HG02938 (cell line): ENCODE measurements around the gene PCLO.

Experiments
- ATAC-seq: cut with Tn5 transposase; IDR thresholded peaks from one replicate; pipeline ENCODE4 v1.9.1; 2021; ENCODE audit warnings: mild to moderate bottlenecking, moderate library complexity; ENCODE audit not compliant: unreplicated experiment

Gene PCLO

DNA sequence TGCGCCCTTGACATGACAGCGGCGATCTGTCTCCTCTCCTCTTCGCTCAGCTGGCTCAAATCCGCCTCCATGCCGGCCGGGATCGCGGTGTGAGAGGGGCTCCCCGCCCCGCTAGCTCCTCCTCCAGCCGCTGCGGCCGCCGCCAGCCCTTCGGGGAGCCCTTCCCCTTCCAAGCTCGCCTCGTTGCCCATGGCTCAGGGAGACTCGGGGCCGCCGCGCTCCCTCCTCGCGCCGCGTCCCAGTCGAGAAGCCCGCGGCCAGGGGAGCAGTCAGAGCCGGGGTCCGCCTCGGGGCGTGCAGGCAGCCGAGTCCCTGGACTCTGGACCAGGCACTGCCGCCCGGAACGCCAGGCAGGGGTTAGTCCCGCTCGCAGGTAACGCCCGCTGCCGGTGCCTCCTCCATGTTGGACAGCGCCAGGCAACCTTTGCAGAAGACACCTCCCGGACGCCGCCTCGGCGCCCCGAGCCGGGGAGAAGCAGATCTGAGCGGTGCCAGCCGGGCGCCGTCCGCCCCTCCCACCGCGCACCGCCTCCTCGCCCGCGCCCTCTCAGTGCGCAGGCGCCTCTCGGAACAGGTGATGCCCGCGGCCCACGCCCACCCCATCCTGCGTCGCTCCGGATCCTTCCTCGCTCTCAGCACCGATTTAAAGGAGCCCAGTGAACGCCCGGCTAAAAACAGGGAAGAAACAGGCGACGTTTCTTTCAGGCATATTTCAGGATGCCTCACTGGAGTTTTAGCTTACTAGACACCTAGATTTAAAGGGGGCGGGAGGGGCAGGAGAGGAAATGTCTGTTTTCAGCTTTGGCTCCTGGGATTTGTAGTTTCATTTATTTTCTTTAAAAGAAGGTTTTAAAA is at the start of gene PCLO:
TSS of gene PCLO (minus strand) at position 483 of the 855 bp plus-strand sequence. CDS start at position 191, 292 bp downstream.
- peak; percentile 86 for ATAC-seq

- no peak for ATAC-seq
These were observed 49.0 kb upstream of the PCLO start for GRCh38 chr7:83211685-83212084.

- no peak for ATAC-seq
These were observed 47.8 kb upstream of the PCLO start for GRCh38 chr7:83210479-83210878.

DNA sequence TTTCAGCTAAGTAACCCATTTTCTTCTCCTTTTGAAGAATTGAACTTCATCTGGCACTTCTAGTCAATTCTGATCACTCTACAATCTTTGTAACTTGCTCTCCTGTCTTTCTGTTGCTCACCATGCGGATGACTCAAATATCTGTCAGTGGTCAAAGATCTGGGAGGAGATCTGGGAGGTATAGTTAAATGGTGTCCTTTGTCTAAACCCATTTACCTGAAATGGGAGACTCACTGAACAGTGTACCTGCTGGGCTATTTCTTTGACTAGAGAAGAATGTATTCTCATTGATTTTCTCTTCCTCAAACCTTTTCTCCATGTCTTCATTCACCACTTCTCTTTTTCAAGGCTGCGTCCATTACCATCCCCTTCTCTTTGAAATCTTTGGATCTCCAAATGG is 42.0 kb upstream of the PCLO start:
- no peak for ATAC-seq

- no peak for ATAC-seq
These were observed 38.7 kb upstream of the PCLO start for GRCh38 chr7:83201355-83201754.

- no peak for ATAC-seq
These were observed 28.1 kb upstream of the PCLO start for GRCh38 chr7:83190659-83191389.

DNA sequence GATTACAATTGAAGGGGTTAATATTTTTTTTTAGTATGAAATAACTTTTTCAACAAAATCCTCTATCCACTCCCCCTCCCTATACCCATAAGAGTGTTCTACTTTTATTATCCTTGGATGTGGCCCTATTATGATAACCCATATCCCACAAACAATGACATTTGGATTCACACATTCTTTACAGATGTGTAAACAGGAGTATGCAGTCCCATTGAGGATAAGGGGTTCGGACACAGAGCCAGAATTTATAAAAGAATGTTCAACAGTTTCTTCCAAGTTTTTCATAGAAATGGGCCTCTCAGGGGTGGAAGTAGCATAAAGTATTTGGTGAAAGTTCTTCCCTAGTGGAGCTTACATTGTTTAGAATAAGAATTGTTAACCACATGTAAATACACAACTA is 16.1 kb upstream of the PCLO start:
- ATAC-seq: no peak

DNA sequence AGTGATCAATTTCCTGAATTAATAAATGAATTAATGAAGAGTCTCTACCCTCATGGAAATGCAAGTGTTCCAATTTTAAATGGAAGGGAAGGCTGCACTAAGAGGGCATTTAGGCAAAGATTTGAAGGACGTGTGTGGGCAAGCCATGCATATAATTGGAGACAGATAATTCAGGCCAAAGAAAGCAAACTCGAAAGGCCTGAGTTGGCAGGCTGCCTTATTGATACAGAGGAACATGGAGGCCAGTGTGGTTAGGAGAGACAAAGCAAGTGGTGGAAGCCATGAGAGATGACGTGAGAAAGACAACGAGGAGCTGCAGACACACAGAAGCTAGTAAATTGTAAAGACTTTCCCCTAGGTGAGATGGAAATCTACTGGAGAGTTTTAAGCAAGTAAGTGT is 15.4 kb upstream of the PCLO start:
- no peak for ATAC-seq

DNA sequence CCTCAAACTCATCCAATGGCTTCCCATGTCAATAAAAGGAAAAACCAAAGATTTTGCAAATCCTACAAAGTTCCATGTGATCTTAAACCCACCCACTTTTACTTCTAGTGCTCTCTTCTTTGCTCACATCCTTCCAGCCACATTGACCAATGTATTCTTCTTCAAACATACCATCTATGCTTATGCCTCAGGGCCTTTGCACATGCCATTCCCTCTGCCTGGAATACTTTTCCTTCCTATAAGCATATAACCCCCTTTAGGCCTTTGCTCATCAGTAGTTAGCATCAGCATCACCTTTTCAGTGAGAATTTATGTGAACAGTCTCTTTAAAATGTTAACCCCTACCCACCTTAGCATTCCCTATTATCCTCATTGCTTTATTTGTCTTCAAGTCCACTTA is 11.0 kb upstream of the PCLO start:
- no peak for ATAC-seq

- ATAC-seq: no peak
These were observed 4.1 kb upstream of the PCLO start for GRCh38 chr7:83166781-83167180.

- peak; percentile 34 for ATAC-seq
These were observed 734 bp downstream of the PCLO start for GRCh38 chr7:83161899-83162401.

- no peak for ATAC-seq
These were observed 1.5 kb downstream of the PCLO start for GRCh38 chr7:83161186-83161585.

DNA sequence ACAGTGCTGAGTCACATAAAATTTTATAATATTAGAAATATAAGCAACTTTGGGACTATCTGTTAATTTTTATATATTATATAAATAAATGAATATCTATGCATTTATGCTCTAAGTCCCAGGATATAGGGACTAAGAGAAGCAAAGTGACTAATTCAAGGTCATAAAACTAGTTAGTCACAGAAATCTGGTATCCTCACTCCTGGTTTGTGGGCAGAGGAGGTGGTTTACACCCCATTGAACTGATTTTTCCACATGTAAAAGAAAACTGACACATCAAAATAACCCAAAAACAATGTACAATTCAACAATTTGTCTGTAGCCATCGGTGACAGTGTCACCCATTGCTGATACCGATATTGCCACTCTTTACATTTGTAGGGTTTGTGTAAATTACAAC is 3.0 kb downstream of the PCLO start:
- ATAC-seq: no peak

DNA sequence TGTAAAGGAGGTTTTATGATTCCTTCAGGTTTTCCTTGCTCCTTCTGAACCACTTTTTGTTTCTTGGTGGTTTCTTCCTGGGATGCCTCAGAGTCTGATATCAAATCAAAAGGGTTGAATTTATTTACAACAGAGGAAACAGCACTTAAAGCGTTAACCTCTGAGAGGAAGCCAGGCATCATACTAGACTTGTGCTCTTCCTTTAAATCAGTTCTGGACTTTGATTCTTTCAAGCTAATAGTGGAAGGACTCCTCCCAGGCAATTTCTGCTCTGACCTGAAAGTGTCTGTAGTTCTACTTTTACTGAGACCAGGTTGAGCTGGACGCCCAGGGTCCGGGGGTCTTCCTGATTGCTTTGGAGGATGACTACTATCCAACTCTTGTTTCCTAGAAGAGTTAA is 6.7 kb downstream of the PCLO start:
- no peak for ATAC-seq

DNA sequence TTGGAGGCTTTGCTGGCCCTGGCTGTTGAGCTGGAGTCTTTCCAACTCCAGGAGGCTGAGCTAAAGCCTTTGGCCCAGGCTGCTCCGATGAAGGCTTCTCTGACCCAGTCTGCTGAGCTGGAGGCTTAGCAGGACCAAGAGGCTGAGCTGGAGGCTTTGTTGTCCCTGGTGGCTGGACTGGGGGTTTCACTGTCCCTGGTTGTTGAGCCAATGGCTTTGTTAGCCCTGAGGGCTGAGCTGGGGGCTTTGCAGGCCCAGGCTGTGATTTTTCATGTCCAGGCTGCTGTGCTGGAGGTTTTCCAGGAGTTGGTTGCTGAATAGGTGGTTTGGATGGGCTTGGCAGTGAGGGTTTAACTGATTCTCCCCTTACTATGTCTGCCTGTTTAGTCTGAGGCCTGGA is 7.3 kb downstream of the PCLO start:
- ATAC-seq: no peak

DNA sequence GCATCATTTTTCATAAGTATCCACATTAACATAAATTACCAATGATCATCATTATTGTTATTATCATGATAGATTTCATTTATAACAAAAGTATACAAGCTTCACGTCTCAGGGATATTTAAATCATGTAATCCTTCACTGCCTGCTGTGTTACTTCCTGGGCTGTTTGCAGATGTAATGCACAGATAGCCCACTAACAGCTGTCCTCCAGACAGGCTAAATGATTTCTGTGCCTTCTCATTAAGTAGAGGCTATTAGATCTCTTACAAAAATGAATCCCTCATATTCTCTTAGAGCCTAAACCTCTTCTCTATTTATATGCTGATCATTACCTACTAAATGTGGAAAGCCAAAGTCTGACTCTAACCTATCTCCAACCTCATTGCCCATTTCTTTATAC is 9.3 kb downstream of the PCLO start:
- ATAC-seq: no peak

DNA sequence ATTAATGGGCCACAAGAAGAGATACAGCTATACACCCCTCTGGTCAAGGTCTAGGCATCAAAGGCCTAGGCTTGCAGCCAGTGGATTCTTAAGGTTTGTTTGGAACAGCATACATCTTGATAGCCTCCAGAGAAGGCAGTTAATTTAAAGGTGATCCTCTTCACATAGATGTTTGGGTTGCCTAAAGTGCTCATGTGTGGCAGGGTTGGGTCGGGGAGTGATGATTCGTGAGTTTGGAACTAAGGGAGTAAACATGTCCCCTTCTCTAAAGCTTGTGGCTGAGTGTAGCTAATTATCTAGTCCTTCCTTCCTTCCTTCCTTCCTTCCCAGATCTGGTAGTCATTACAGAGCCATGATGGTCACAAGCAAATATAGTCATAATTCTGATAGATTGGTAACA is 12.4 kb downstream of the PCLO start:
- ATAC-seq: no peak

- no peak for ATAC-seq
These were observed 13.2 kb downstream of the PCLO start for GRCh38 chr7:83149466-83149865.

GRCh38 chr7:83148776-83149175 is 13.9 kb downstream of the PCLO start:
- no peak for ATAC-seq

DNA sequence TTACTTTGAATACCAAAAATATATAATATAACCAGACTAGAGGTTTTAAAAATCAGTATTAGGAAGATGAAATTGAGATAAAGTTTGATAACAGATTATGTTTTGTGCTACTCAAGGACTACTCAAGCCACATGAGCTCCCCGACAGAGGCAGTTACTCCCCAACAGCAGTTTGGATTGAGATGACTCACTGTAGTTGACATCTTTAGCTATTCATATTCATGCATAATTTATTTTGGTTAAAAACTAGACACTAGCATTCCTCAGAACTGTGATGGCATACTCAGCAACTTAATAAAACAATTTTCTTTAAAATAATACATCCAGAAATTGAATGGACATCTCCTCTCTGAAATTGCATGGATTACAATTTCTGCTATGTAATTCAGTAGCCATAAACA is 19.6 kb downstream of the PCLO start:
- ATAC-seq: no peak

- no peak for ATAC-seq
These were observed 20.3 kb downstream of the PCLO start for GRCh38 chr7:83142365-83142764.

DNA sequence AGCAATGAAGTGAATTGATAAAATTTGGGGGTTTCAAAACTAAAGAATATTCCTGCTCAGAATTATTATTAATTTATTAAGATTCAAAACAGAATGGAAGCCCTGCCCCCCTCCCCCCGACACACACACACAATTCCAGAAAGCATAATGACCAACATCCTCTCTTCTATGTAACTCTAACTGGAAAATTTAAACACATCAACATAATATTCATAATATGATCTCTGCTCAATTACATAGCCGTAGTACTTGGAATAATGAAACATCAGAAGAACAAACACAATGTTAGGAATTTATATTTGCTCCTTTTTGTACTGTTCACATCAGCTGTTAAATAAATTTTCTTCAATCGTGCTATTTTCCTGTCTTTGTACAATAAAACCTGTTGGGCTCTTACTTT is 20.8 kb downstream of the PCLO start:
- ATAC-seq: no peak
